Sigmoid colon (tissue), 3 donors: ENCODE data around the gene MBTPS2.

Source experiments
- CTCF ChIP-seq, 4 experiments: fragments of 450-650 bp in 3 of 4; fragments of 200-600 bp in 1 of 4; IDR thresholded peaks; one replicate each; pipeline ENCODE4 v1.5.1; 2016 to 2019; ENCODE audit warnings: antibody characterized with exemption in 4 of 4, mild to moderate bottlenecking in 3 of 4, moderate library complexity in 2 of 4
- POLR2A ChIP-seq, 2 donors: fragments of 450-650 bp; IDR thresholded peaks; one replicate each; pipeline ENCODE4 v1.6.1; 2016; ENCODE audit warnings: antibody characterized with exemption in 2 of 2, mild to moderate bottlenecking in 2 of 2, moderate library complexity in 2 of 2

- TF ChIP-seq POLR2A (IDR thresholded peaks at IDR 0.05) (no peak), CTCF (IDR thresholded peaks at IDR 0.05) (no peak)
These were observed 5.7 kb downstream of the MBTPS2 start for GRCh38 chrX:21845096-21845495.
